HS-5 (cell line): ENCODE data around the gene ADCY1.

Experiments used
- DNase-seq: peaks from one replicate; pipeline ENCODE4 v3.0.0-alpha.2; 2012; ENCODE audit warnings: low read depth

The ADCY1 gene

DNA sequence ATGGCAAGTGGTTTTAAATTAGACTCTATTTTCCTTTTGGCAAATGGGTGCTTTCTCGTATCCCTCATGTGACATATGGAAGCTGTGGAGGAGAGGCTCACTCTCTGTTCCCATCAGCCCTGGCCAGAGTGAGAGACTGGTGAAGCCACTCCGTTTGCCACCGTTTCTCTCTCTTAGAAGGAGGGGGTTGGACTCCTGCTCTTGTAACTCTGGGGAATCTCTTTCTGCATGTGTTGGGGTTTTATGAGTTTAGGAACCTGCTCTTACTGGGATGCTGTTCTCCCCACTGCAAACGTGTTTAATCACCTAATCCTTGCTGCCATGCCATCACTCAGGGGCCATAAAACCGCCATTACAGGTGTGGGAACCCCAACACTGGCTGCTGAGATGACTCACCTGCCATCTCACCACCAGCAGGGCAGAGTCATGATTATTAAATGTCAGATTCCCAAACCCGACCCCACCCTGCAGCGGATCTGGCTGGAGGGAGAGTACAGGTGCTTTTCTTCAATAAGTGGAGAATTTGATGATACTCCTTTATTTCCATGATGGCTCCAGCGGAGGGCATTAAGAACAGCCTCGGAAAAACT is 103.2 kb downstream of the ADCY1 start:
- DNase-seq: no peak

DNA sequence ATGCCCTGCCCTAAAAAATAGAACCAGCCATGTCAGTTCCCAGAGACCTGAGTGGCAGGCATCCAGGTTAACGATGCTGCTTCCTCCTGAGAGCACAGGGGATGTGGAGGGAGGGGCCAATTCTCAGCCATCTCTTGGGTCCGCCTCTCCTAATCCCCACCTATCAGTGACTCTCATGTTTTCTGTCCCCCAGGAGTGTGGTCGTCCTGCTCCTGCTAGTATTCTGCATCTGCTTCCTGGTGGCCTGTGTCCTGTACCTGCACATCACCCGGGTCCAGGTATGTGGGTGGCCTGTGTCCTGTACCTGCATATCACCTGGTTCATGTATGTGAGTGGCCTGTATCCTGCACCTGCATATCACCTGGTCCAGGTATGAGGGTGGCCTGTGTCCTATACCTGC is 105.3 kb downstream of the ADCY1 start:
- no peak for DNase-seq

DNA sequence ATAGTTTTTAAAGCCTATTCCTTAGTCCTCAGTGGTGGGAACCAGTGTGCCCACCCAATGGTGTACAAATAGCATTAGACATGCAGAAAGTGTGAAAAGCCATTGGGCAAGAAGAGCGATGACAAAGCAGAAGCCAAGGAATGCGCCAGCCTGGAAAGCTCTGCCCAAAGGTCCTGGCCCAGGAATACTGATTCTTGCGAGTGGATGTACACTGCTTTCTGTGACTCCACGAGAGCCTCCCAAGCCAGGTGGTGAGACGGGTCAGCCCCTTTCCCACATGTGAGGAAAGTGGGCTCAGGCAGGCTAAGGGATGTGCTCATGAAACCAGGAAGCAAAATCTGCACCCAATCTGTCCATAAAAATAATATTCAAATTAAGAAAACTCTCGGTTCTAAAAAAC is 106.6 kb downstream of the ADCY1 start:
- DNase-seq: no peak

DNA sequence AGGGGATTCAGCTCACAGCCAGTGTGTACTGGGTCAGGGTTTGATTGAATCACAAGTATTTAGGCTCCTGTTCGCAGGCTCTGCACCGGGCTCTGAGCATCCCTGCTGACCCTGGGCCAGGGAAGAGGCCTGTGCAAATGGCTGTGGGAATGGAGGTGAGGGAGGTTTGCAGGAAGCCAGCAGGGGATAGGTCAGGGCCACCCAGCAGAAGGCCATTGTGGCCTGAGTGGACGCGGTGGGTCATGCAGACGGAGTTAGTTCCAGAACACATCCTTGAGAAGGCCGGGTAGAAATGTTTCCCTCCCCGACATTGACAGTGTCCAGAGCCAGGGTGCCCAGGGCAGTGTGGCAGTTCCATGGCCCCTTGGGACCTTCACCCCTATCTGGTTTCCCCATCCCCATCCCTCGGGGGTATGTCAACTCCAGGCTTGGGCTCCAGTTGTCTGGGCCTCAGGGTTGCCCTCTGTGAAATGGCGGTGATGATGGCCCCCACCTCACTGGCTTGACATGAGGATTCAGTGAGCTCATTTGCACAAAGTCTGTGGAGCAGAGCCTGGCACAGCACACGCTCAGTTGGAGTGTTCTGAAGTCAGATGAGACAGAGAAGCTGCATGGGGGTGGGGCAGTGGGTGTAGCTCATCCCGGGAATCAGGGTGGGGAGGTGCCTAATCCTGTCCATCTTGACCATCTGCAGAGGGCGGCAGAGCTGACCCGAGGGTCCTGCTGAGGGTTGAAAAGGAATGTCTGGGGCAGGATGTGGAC is 107.6 kb downstream of the ADCY1 start:
- DNase-seq: no peak

DNA sequence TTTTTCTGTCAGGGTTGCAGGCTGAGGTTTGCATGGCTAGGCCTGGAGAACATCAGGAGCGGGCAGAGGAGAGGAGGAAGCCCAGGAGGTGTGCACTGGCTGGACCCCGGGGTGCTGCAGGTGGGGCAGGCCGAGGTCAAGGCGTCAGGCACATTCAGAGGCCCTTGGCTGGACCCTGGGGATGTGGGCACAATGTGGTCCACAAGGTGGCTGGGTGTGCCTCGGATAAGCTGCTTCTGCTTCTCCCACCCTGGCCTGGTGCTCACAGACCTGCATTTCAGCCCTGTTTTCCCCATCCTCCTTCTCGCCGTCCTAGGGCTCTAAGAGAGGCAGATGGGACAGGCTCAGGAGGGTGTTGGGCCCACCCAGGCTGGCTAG is 108.2 kb downstream of the ADCY1 start:
- DNase-seq: no peak

DNA sequence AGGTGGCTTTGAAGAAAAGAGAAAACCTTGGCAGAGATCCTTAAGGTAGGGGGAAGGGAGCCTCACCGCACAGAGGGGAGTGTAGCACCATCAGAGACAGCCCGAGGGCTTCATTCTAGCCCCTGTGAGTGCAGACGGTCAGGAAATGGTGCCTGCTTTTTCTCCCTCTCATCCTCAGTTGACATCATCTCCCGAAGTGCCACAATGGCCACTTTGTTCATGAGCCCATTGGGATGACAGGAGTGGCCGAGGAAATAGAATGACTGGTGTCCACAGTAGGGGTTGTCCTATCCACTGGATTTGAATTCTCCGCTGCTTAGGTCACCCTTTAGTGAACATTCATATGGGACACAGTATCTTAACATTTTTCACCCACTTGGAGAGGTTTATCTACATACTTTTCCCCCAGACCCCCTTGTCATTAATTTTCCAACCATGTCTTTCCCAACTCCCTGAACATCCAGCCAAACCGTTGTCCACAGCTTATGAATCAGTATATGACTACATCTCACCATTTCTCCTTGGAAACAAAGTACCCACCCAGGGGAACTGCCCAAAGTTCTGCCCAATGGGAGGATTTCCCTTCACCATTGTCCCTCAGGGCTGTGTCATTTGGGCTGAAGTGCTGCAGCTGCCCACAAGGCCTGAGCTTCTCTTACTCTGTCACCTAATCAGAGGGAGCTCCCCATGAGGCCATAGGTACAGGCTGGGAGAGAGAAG is 108.8 kb downstream of the ADCY1 start:
- DNase-seq: no peak

DNA sequence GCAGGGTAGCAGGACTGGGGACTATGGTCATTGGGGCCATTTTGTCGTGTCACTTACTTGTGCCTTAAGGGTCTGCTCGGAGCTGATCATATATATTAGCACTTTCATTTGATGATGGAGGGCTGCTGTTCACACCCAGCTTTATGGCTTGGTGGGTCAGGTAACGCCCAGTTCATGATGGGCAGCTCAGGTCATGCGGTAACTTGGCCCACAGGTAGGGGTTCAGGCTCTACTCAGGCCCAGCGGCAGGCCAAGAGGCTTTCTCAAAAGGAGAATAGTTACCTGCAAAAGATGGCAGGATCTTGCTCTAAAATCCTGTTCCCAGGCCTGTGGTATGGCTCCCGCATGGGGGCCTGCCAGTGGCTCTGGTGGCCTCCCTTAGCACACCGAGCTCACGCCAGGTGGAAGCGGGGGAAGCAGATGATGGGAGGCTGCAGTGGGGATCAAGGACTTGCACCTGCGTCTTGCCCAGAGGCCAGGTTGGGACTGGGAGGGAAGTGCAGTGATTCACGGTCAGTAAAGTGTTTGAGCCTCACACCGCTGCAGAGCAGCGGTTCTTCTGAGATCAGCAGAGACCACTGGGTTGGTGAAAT is 109.5 kb downstream of the ADCY1 start:
- DNase-seq: no peak

DNA sequence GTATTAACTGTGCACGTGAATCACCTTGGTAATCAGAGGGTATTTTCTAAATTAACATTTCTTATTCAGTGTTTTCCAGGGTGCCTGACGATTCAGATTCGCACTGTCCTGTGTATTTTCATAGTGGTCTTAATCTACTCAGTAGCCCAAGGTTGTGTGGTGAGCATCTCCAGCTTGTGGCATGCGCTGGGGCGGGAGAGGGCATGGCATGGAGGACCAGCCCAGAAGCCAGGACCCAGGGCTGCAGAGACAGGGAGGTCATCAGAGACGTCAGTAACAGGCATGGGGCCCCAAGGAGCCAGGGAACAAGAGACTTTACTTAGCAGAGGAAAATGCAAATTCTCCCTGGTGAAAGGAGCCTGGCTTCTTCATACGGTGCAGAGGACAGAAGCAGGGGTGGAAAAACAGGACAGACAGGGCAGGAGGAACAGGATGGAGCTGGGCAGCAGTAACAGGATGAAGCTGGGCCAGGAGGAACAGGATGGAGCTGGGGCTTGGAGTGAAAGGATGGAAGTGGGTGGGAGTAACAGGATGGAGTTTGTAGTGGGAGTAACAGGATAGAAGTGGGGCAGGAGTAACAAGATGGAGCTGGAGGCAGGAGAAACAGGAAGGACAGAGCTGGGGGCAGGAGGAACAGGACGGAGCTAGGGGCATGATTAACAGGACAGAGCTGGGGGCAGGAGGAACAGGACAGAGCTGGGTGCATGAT is 110.9 kb downstream of the ADCY1 start:
- no peak for DNase-seq

DNA sequence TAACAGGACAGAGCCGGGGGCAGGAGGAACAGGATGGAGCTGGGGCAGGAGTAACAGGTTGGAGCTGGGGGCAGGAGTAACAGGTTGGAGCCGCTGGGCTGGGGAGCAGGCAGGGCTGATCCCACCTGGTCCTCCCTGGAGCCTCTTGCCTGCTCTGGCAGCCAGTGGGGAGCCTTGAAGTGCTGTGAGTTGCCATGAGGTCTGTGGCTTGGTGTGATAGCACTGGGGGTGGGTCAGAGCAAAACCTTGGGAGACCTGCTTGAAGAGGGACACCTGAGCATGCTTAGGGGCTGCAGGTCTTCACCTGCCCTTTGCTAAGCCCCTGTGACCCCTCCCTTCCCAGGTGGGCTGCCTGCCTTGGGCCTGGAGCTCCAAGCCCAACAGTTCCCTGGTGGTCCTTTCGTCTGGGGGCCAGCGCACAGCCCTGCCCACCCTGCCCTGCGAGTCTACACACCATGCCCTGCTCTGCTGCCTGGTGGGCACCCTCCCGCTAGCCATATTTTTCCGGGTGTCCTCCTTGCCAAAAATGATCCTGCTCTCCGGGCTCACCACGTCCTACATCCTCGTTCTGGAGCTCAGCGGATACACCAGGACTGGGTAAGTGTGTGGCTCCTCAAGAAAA is 111.6 kb downstream of the ADCY1 start:
- DNase-seq: no peak

DNA sequence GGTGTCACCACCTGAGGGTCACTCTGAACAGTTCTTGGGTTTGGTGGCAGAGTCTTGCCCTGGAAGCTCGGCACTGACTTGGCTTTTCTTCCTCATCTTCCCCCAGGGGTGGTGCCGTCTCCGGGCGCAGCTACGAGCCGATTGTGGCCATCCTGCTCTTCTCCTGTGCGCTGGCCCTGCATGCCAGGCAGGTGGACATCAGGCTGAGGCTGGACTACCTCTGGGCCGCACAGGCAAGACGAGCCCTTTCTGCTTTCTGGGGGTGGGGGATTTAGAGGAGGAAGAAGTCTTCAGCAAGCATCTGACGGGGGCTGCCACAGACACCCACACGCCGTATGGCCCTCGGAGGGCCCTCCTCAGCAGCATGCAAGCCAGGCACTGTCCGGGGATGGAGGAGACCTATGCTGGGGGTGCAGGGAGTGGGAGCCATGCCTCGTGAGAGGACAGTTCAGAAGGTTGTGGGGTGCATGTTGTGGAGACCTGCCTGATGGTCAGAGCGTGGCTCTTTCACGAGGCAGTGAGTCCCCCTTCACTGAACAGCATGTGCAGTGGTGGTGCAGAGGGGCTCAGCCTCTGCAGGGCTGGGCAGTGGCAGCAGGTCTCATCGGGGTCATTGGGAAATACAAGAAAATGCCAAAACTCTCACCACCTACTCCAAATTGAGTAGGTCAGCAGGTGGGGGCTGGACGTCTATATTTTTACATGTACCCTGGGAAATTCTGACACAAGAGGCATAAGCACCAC is 112.4 kb downstream of the ADCY1 start:
- no peak for DNase-seq

DNA sequence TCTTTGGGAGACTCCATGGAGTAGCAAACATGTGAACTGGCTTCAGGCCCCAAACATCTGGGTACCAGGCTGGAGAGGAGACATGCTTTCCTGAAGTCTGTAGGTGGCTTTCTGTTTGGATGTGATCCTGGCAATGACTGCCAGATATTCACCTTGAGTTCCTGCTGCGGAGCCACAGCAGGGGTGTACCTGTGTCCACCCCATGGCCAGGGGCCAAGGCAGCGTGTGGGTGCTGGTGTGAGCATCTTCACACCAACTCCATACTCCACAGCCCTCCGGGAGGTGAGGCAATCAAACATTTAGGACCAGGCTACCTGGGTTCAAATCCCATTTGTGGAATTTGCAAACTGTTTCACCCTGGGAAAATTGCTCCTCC is 113.0 kb downstream of the ADCY1 start:
- DNase-seq: no peak

DNA sequence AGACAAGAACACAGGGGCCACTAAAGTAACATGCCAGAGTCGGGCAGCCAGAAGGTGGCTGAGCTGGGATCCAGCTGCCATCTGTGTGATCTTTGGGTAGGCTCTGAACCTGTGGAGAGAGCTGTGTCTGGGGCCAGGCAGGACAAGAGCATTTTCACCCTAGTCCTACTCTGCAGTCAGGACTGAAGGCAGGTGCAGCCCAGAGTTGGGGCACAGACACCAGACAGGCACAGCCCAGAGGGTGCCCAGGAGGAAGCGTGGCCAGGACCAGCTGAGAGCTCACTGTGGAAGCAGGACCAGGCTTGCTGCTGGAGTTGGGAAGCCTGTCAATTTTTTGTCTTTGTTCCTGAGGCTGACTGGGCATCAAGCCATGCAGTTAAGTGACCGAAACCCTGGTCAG is 113.6 kb downstream of the ADCY1 start:
- DNase-seq: no peak

DNA sequence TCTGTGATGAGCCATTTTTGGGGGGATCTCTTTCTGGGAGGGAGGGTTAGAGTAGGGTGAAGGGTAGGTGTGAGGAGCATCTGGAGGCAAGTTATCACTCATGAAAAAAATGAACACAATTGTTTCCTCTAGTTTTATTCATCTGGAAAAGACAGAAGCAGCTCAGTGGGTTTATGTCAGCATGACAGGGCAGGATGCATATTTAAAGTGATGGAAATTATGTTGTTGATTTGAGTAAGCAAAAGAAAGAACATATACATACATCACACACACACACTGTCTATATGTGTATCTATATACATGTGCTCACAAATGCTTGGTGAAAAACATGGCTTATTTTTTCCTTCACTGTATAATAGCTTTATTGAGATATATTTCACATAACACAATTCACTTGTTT is 114.2 kb downstream of the ADCY1 start:
- DNase-seq: no peak

DNA sequence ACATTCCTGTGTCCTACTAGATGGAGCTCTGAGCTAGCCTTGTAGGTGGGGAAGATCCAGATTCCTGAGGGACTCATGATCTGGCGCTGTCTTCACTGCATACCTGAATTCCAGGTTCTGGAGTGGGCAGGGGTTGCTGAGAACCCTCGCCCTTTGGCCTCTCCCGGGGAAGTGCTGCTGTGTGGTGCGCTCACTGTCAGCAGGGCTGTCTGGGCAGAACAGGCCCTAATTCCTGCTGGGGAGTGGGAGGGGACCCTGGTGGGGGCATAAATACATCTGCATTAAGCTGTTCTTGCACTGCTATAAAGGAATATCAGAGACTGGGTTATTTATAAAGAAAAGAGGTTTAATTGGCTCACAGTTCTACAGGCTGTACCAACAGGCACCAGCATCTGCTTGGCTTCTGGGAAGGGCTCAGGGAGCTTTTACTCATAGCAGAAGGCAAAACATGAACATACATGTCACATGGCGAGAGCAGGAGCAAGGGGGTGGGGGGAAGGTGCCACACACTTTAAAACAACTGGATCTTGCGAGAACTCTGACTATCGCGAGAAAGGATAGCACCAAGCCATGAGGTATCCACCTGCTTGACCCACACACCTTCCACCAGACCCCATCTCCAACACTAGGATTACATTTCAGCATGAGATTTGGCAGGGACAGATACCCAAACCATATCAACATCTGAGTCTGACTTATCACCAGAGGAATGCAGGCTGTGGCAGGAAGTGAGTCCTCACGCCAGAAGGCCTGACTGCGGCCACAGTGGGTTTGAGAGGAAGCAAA is 115.0 kb downstream of the ADCY1 start:
- peak; percentile 89 for DNase-seq

DNA sequence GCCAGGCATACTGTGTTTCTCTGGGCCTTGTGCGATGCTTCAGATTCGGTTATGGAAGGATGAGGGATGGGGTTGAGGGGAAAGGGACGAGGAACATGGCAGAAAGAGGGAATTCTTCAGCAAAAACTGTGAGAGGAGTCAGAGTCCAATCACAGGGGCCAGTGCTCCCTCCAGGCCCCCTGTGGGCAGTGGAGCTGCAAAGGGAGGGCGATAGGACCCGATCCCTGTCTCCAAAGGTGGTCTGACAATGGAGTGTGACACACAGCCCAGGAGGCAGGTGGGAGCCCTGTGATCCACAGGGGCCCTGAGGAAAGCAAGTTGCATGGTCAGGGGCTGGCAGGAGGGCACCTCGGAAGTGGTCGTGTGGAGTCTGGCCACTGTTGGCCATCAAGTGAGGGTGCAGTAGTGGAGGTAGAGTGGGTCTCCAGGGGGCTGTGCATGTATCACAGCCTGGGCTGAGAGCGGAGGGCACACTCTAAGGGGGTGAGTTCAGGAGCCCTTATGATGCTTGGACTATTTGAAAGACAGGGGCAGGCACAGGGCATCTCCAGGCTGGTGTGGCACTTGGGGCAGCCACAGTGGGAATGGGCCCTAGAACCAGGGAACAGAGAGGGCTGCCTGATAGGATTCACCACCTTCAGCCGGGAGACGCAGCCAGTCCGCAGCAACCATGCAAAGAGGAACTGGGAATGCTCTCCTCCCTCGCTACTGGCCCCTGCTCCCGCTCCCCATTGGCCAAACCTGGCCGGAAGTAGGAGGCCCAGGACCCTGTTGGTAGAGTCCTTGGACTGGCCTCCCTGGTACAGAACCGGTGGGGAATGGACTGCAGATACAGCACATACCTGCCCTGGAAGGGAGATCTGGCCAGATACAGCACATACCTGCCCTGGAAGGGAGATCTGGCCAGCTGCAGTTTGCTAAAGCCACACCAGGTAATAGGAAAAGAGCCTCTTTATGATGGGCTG is 115.9 kb downstream of the ADCY1 start:
- no peak for DNase-seq

DNA sequence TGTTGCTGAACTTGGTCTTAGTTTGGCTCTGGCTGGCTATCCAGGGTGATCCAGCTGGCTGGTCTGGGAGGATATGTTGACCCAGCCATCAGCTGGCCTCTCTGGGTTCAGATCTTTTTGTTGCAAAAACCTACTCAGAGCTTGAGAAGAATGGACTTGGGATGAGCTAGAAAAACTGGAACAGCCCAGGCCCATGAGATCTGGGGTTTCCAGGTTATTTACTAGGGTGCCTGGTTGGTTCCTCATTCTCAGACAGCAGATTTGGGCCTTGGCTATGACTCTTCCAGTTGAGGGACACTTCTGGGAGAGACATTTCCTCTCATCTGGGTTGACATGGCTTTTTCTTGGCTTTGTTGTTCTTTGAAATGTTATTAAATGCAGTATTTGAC is 116.6 kb downstream of the ADCY1 start:
- DNase-seq: no peak

DNA sequence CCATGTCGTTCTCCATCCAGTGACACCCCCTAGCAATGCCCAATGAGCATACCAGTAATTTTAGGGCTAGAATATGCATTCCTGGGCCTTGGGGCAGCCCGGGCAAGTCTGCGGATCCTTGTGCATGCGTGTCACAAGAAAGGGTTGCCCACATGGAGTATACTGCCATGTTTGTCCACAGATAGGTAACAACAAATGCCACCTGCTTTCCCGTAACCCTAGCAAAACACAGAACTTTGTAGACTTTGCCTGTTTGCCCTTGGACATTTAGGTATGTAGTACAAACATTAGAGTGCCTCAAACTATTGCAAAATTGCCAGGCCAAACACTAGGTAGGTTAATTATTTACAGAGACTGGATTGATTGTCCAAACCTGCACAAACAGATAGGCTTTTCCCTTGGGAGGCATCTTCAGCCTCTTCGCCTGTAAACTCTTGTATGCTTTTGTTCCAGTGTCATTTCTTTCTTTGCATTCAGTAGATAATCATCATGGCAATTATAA is 117.0 kb downstream of the ADCY1 start:
- DNase-seq: no peak

DNA sequence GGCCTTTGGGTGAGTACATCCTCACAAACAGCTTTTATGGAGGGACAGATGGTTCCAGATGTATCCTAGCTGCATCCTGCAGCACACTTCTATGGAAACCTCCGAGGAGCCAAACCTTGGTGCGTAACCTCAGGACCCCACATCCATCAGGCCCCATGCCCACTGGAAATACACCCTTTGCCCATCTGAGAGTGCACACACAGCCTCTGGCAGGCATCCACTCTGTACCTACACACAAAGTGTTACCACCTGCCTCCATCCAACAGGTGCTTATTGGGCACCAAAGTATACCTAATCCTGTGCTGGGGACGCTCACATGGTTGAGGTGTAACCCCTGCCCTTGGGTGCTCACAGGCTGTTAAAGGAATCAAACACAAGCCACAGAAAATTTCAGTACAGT is 117.9 kb downstream of the ADCY1 start:
- no peak for DNase-seq
